DND-41 (cell line): ENCODE data around the gene TMEM8B.

ENCODE experiments used
- ATAC-seq: fragments of 200-7000 bp; cut with Tn5 transposase; 3 replicates; pipeline ENCODE4 v1.9.1; 2021; ENCODE audit warnings: low read depth; ENCODE audit not compliant: insufficient read depth
- DNase-seq: peaks from one replicate; pipeline ENCODE4 v3.0.0-alpha.2; 2020
- H2AFZ ChIP-seq: 2 replicates; pipeline ENCODE4 v1.6.0; 2012; ENCODE audit warnings: low read depth, low read length
- H3K27ac ChIP-seq: 2 replicates; pipeline ENCODE4 v1.5.1; 2012; ENCODE audit warnings: low read length, inconsistent platforms
- H3K27me3 ChIP-seq: fragments of 200-600 bp; sonication (generic); 2 replicates; pipeline ENCODE4 v1.6.0; 2012; ENCODE audit warnings: low read length, mild to moderate bottlenecking, inconsistent platforms; ENCODE audit not compliant: insufficient read depth, poor library complexity
- H3K36me3 ChIP-seq: 2 replicates; pipeline ENCODE4 v1.5.1; 2012; ENCODE audit warnings: low read length, inconsistent platforms; ENCODE audit not compliant: insufficient read depth
- H3K4me1 ChIP-seq: 2 replicates; pipeline ENCODE4 v1.5.1; 2012; ENCODE audit warnings: mild to moderate bottlenecking, low read length; ENCODE audit not compliant: insufficient read depth
- H3K4me2 ChIP-seq: 2 replicates; pipeline ENCODE4 v1.6.0; 2012; ENCODE audit warnings: mild to moderate bottlenecking, moderate library complexity, low read length, inconsistent platforms; ENCODE audit not compliant: insufficient read depth
- H3K4me3 ChIP-seq, 2 experiments: fragments of 200-600 bp in 1 of 2; shearing (Covaris generic) in 1 of 2; 2 replicates each; pipeline ENCODE4 v1.5.1; 2012 to 2016; ENCODE audit warnings: inconsistent platforms in 2 of 2, low read length in 2 of 2, mild to moderate bottlenecking in 2 of 2, low read depth in 1 of 2, moderate library complexity in 1 of 2
- H3K79me2 ChIP-seq: 2 replicates; pipeline ENCODE4 v1.6.0; 2012; ENCODE audit warnings: low read length, inconsistent platforms; ENCODE audit not compliant: insufficient read depth
- H3K9ac ChIP-seq: 2 replicates; pipeline ENCODE4 v1.6.0; 2012; ENCODE audit warnings: low read depth, mild to moderate bottlenecking, inconsistent platforms, low read length, moderate library complexity
- H3K9me3 ChIP-seq: 2 replicates; pipeline ENCODE4 v1.5.1; 2012; ENCODE audit warnings: low read length, moderate library complexity, mild to moderate bottlenecking, inconsistent platforms; ENCODE audit not compliant: insufficient read depth, severe bottlenecking
- H4K20me1 ChIP-seq: 2 replicates; pipeline ENCODE4 v1.6.0; 2012; ENCODE audit warnings: low read length; ENCODE audit not compliant: insufficient read depth
- EZH2 ChIP-seq: IDR thresholded peaks from 3 replicates; pipeline ENCODE4 v1.6.1; 2012; ENCODE audit warnings: borderline replicate concordance, low read depth, mild to moderate bottlenecking, moderate library complexity, low read length, inconsistent platforms; ENCODE audit not compliant: severe bottlenecking
- TF ChIP-seq, protein P1 (sequence below): IDR thresholded peaks from 2 replicates; pipeline ENCODE4 v1.5.1; 2012; ENCODE audit warnings: borderline replicate concordance, low read length, moderate library complexity, mild to moderate bottlenecking; ENCODE audit not compliant: poor library complexity, severe bottlenecking; ENCODE audit errors: extremely low read depth

The TMEM8B gene

DNA sequence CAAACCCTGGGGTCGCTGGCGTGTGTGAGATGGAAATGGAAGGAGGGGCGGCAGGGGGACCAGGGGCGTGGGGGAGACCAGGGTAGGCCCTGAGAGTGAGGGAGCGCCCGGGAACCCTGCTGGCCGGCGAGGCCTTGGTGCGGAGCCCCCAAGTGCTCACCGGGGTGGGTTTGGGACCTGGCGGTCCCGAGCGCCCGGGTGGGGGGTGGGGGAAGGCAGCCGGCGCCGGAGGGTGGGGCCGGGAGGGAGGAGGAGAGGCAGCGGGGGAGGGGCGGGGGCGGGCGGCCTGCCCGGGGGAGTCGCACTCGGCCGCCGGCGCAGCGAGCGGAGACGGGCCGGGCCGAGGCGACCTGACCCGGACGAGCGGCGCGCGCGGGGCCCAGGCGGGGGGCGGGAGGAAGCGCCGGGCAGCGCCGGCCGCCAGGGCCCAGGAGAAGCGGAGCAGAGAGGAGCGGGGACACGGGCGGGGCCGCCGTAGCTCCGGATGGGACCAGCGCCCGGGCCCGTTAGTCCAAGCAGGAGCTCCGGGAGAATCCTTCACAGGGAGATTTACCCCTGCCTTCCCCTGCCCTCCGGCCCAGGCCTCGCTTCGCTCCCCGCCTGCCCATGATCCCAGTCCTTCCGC, 37.6 kb upstream of the TMEM8B start, which contains the start of gene NPR2:
Gene NPR2, plus strand, starts transcription at position 295 of the 625 bp plus-strand sequence. CDS start 818 bp downstream, outside the sequence.
- no peak within 1 kb of the TSS for H3K4me2 ChIP-seq
- H3K36me3 ChIP-seq, result peaks cover 7% of the 10 kb centered on the region
- no peaks in the 10 kb centered on the region for H3K4me1 ChIP-seq
- H3K4me3 ChIP-seq, result no peak within 1 kb of the TSS
- no peak within 1 kb of the TSS for H3K27ac ChIP-seq
- ATAC-seq (no peak), DNase-seq (no peak)
- no peaks in the 10 kb centered on the region for H4K20me1 ChIP-seq
- H3K9ac ChIP-seq, result no peak within 1 kb of the TSS
- no peaks in the 10 kb centered on the region for H3K9me3 ChIP-seq
- H3K27me3 ChIP-seq, result no peaks in the 10 kb centered on the region
- H3K79me2 ChIP-seq, result no peaks in the 10 kb centered on the region
- TF ChIP-seq, protein P1, sequence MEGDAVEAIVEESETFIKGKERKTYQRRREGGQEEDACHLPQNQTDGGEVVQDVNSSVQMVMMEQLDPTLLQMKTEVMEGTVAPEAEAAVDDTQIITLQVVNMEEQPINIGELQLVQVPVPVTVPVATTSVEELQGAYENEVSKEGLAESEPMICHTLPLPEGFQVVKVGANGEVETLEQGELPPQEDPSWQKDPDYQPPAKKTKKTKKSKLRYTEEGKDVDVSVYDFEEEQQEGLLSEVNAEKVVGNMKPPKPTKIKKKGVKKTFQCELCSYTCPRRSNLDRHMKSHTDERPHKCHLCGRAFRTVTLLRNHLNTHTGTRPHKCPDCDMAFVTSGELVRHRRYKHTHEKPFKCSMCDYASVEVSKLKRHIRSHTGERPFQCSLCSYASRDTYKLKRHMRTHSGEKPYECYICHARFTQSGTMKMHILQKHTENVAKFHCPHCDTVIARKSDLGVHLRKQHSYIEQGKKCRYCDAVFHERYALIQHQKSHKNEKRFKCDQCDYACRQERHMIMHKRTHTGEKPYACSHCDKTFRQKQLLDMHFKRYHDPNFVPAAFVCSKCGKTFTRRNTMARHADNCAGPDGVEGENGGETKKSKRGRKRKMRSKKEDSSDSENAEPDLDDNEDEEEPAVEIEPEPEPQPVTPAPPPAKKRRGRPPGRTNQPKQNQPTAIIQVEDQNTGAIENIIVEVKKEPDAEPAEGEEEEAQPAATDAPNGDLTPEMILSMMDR, result no peak
- no peak within 1 kb of the TSS for H2AFZ ChIP-seq

DNA sequence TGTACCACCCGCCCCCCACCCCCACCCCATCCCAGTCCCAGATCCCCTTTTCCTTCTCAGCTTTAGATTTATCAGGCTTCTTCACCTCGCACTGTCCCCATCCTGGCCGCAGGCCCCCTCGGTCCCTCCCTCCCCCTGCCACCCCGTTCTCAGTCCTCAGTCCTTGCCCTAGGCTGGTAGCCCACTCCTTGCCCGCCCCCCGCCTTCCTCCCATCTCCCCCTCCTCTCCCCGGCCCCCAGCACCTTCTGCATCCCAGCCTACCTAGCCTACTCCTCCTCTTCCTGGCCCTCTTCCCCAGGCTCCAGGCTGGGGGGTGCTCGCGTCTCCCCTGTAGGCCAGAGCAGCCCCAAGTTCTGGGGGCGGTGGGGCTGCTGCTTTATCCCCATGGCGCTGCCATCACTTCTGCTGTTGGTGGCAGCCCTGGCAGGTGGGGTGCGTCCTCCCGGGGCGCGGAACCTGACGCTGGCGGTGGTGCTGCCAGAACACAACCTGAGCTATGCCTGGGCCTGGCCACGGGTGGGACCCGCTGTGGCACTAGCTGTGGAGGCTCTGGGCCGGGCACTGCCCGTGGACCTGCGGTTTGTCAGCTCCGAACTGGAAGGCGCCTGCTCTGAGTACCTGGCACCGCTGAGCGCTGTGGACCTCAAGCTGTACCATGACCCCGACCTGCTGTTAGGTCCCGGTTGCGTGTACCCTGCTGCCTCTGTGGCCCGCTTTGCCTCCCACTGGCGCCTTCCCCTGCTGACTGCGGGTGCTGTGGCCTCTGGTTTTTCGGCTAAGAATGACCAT, 36.8 kb upstream of the TMEM8B start:
- Histone ChIP-seq H3K9me3 (no peaks in the 10 kb centered on the region), H3K27ac (no peak overlapping the region), H3K4me3 (no peak overlapping the region), H4K20me1 (no peaks in the 10 kb centered on the region), H3K79me2 (no peaks in the 10 kb centered on the region), H3K9ac (no peak overlapping the region), H3K36me3 (peaks cover 6% of the 10 kb centered on the region), H3K4me2 (no peak overlapping the region), H3K4me1 (no peaks in the 10 kb centered on the region), H2AFZ (no peak overlapping the region), H3K27me3 (no peaks in the 10 kb centered on the region)
- ATAC-seq, result no peak
- DNase-seq, result no peak
- TF ChIP-seq EZH2, result no peak
- TF ChIP-seq, protein P1, result no peak

DNA sequence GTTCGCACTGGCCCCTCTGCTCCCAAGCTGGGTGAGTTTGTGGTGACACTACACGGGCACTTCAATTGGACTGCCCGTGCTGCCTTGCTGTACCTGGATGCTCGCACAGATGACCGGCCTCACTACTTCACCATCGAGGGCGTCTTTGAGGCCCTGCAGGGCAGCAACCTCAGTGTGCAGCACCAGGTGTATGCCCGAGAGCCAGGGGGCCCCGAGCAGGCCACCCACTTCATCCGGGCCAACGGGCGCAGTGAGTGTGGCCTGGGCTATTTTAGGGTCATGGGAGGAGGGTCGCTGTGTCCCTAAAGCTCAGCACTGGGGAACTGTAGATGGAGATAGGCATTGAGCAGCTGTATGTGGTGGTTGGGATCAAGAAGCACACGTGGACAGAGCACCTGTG, 36.2 kb upstream of the TMEM8B start:
- Histone ChIP-seq H3K4me2 (no peak overlapping the region), H2AFZ (no peak overlapping the region), H3K36me3 (peaks cover 6% of the 10 kb centered on the region), H3K27me3 (no peaks in the 10 kb centered on the region), H3K4me1 (no peaks in the 10 kb centered on the region), H3K4me3 (no peak overlapping the region), H3K27ac (no peak overlapping the region), H3K9ac (no peak overlapping the region), H4K20me1 (no peaks in the 10 kb centered on the region), H3K9me3 (no peaks in the 10 kb centered on the region), H3K79me2 (no peaks in the 10 kb centered on the region)
- ATAC-seq (no peak), DNase-seq (no peak)
- TF ChIP-seq EZH2, result no peak
- TF ChIP-seq, protein P1, result no peak
